ENCODE data around the gene LAMA2. TPM values are rescaled to one million over a fixed set of nuclear protein-coding genes. Genes with fewer than 3 reads are reported as not detected.

The LAMA2 gene
- total RNA-seq, 1 experiment from 2014 or later = 8.2 TPM

GRCh38 chr6:129207832-129208231 lies 324.9 kb downstream of the LAMA2 start:
- Histone ChIP-seq H3K4me2 (ENCODE audit: low read length) (no peak overlapping the region), H3K79me2 (ENCODE audit: insufficient read depth, low read length) (no peaks in the 10 kb centered on the region), H3K9me2 (ENCODE audit: insufficient read depth) (no peaks in the 10 kb centered on the region), H3K4me3 (replicated peaks in 1 of 2; ENCODE audit: low read depth in 1 of 2, low read length in 2 of 2) (no peak overlapping the region), H2AFZ (ENCODE audit: low read depth, low read length, poor library complexity, severe bottlenecking) (no peak overlapping the region), H3K4me1 (ENCODE audit: control insufficient read depth in 1 of 2, insufficient read depth in 2 of 2, low read length in 2 of 2) (no peaks in the 10 kb centered on the region), H3K27ac (ENCODE audit: low read depth, low read length) (no peak overlapping the region), H3K36me3 (ENCODE audit: control insufficient read depth in 1 of 2, insufficient read depth in 2 of 2, low read length in 2 of 2) (no peaks in the 10 kb centered on the region), H3K9me3 (ENCODE audit: control insufficient read depth in 1 of 2, insufficient read depth in 1 of 2, low read depth in 1 of 2, low read length in 2 of 2) (no peaks in the 10 kb centered on the region), H3K27me3 (ENCODE audit: insufficient read depth, low read length) (no peaks in the 10 kb centered on the region), H4K20me1 (ENCODE audit: insufficient read depth) (no peaks in the 10 kb centered on the region), H3K9ac (ENCODE audit: low read length) (no peak overlapping the region)
- TF ChIP-seq SP1 (IDR thresholded peaks at IDR 0.05; ENCODE audit: low read depth) (no peak), SRF (IDR thresholded peaks at IDR 0.05; ENCODE audit: low read depth) (no peak), ELF1 (IDR thresholded peaks at IDR 0.05; ENCODE audit: borderline replicate concordance, low read depth) (no peak), YY1 (IDR thresholded peaks at IDR 0.05; ENCODE audit: extremely low read depth, insufficient replicate concordance, low read depth, low read length) (no peak), POLR2A (IDR thresholded peaks at IDR 0.05; ENCODE audit: borderline replicate concordance, extremely low read depth, insufficient read depth, insufficient read length) (no peak), ZFX (IDR thresholded peaks at IDR 0.05) (no peak), RAD21 (IDR thresholded peaks at IDR 0.05; ENCODE audit: low read depth) (no peak), CEBPB (IDR thresholded peaks at IDR 0.05; ENCODE audit: low read depth) (no peak), ATF3 (IDR thresholded peaks at IDR 0.05) (no peak), POLR2AphosphoS5 (IDR thresholded peaks at IDR 0.05; ENCODE audit: low read depth, low read length) (no peak), MAX (IDR thresholded peaks at IDR 0.05) (no peak), REST (IDR thresholded peaks at IDR 0.05; ENCODE audit: low read depth) (no peak), ZBTB33 (IDR thresholded peaks at IDR 0.05; ENCODE audit: extremely low read depth, insufficient replicate concordance, low read length) (no peak), JUND (IDR thresholded peaks at IDR 0.05) (no peak), SIN3A (IDR thresholded peaks at IDR 0.05; ENCODE audit: low read depth) (no peak), EZH2 (IDR thresholded peaks at IDR 0.05) (no peak), CBX3 (IDR thresholded peaks at IDR 0.05; ENCODE audit: low read depth) (no peak)
- ChIA-PET POLR2A (no interaction called here), CTCF (no interaction called here), RAD21 (ENCODE audit: low non-redundant PET in 1 of 2, low total read pairs in 2 of 2, uncharacterized antibody in 2 of 2, unreplicated experiment in 2 of 2) (no interaction called here)
- intact Hi-C loops (cut with micrococcal nuclease) = no loop called here
- no peak for DNase-seq (ENCODE audit: low read depth, low spot score)
- BruUV-seq (replicated peaks) = no TSS peak
- ATAC-seq = no peak
